ENCODE data around the gene ZNF143.
"Not testable (repeated sequence)": the region's sequence is repeated elsewhere in the genome, so short reads cannot be mapped to it uniquely, and the experiment has no call there.

ZNF143 gene

GRCh38 chr11:9460322-9461062 lies at the start of gene ZNF143:
Gene ZNF143, plus strand, starts transcription at chr11:9461012. Its CDS starts 10,297 bp downstream, at chr11:9471309.
- DNase-seq: peak; percentile 100

GRCh38 chr11:9428706-9429105 lies 32.1 kb upstream of the ZNF143 start:
- DNase-seq: no peak

- no peak for DNase-seq
These were observed 22.2 kb upstream of the ZNF143 start for GRCh38 chr11:9438611-9439010.

GRCh38 chr11:9446230-9446629 lies 14.6 kb upstream of the ZNF143 start:
- DNase-seq: no peak

- no peak for DNase-seq
These were observed 12.0 kb upstream of the ZNF143 start for GRCh38 chr11:9448576-9449352.

- not testable (repeated sequence) for DNase-seq
These were observed 8.8 kb upstream of the ZNF143 start for GRCh38 chr11:9452023-9452422.

GRCh38 chr11:9455722-9456121 lies 5.1 kb upstream of the ZNF143 start:
- no peak for DNase-seq

GRCh38 chr11:9459667-9460321 lies 1.0 kb upstream of the ZNF143 start:
- no peak for DNase-seq

- DNase-seq: peak; percentile 68
These were observed 399 bp downstream of the ZNF143 start for GRCh38 chr11:9461063-9461759.

- no peak for DNase-seq
These were observed 935 bp downstream of the ZNF143 start for GRCh38 chr11:9461760-9462134.

- DNase-seq: no peak
These were observed 1.5 kb downstream of the ZNF143 start for GRCh38 chr11:9462172-9462799.

GRCh38 chr11:9462806-9463537 lies 2.2 kb downstream of the ZNF143 start:
- no peak for DNase-seq

- DNase-seq: no peak
These were observed 10.0 kb downstream of the ZNF143 start for GRCh38 chr11:9470765-9471164.

- no peak for DNase-seq
These were observed 12.6 kb downstream of the ZNF143 start for GRCh38 chr11:9473408-9473807.

GRCh38 chr11:9479899-9480298 lies 19.1 kb downstream of the ZNF143 start:
- no peak for DNase-seq

- no peak for DNase-seq
These were observed 28.4 kb downstream of the ZNF143 start for GRCh38 chr11:9489080-9489765.

GRCh38 chr11:9490376-9490775 lies 29.6 kb downstream of the ZNF143 start:
- DNase-seq: no peak

- DNase-seq: no peak
These were observed 32.7 kb downstream of the ZNF143 start for GRCh38 chr11:9493492-9493891.

GRCh38 chr11:9494316-9494715 lies 33.5 kb downstream of the ZNF143 start:
- no peak for DNase-seq

- DNase-seq: no peak
These were observed 35.1 kb downstream of the ZNF143 start for GRCh38 chr11:9495803-9496514.
